Stimulated activated CD8-positive, alpha-beta memory T cell treated with anti-CD3 and anti-CD28 coated beads, Interleukin-7, amount 100 ng/mL, for 1 hour (primary cell): Measurements from ENCODE around the gene CD207.
"Not testable (repeated sequence)": the region's sequence is repeated elsewhere in the genome, so short reads cannot be mapped to it uniquely, and the experiment has no call there.

Source experiments
- DNase-seq, 2 donors: peaks; one replicate each; pipeline ENCODE4 v3.0.0-alpha.2; 2020; ENCODE audit warnings: low read depth in 2 of 2

The CD207 gene

GRCh38 chr2:70828914-70829824, 6.4 kb downstream of the CD207 start:
- no peak for DNase-seq

GRCh38 chr2:70828115-70828514, 7.5 kb downstream of the CD207 start:
- no peak for DNase-seq

- no peak for DNase-seq
Measured at GRCh38 chr2:70827388-70827787, 8.2 kb downstream of the CD207 start.

GRCh38 chr2:70826696-70827350, 8.8 kb downstream of the CD207 start:
- DNase-seq = no peak

GRCh38 chr2:70823249-70823648, 12.4 kb downstream of the CD207 start:
- DNase-seq = no peak

- DNase-seq = no peak
Measured at GRCh38 chr2:70822843-70823242, 12.8 kb downstream of the CD207 start.

GRCh38 chr2:70820499-70820898, 15.1 kb downstream of the CD207 start, which contains the start of gene CLEC4F:
Gene CLEC4F, minus strand, starts transcription at chr2:70820599. Its CDS starts 76 bp downstream, at chr2:70820523.
- no peak for DNase-seq

- no peak for DNase-seq
Measured at GRCh38 chr2:70817284-70817954, 18.2 kb downstream of the CD207 start.

- DNase-seq = no peak
Measured at GRCh38 chr2:70816726-70817125, 18.9 kb downstream of the CD207 start.

GRCh38 chr2:70808983-70809958, 26.3 kb downstream of the CD207 start:
- no peak for DNase-seq

- DNase-seq = no peak
Measured at GRCh38 chr2:70807828-70808118, 27.8 kb downstream of the CD207 start.

GRCh38 chr2:70807102-70807827, 28.4 kb downstream of the CD207 start:
- no peak for DNase-seq

GRCh38 chr2:70806620-70807019, 29.0 kb downstream of the CD207 start:
- DNase-seq = no peak

- no peak for DNase-seq
Measured at GRCh38 chr2:70806013-70806412, 29.6 kb downstream of the CD207 start.

- no peak for DNase-seq
Measured at GRCh38 chr2:70801607-70802263, 33.9 kb downstream of the CD207 start.

GRCh38 chr2:70799706-70800105, 35.9 kb downstream of the CD207 start:
- DNase-seq = no peak

GRCh38 chr2:70797996-70798395, 37.6 kb downstream of the CD207 start:
- DNase-seq = not testable (repeated sequence)

- no peak for DNase-seq
Measured at GRCh38 chr2:70797506-70797905, 38.1 kb downstream of the CD207 start.

- DNase-seq = no peak
Measured at GRCh38 chr2:70796262-70796661, 39.4 kb downstream of the CD207 start.
